ENCODE data around the gene OLAH. TPM values are rescaled to one million over a fixed set of nuclear protein-coding genes. Genes with fewer than 3 reads are reported as not detected.

The OLAH gene
- total RNA-seq, 1 donor from 2014 or later = 4.9 TPM

GRCh38 chr10:15027741-15028140, 16.0 kb upstream of the OLAH start:
- H3K36me3 ChIP-seq = no peaks in the 10 kb centered on the region
- H3K4me1 ChIP-seq = no peaks in the 10 kb centered on the region
- intact Hi-C loops (cut with DNase I) = no loop called here
- no peaks in the 10 kb centered on the region for H3K9me3 ChIP-seq
- no peaks in the 10 kb centered on the region for H3K27me3 ChIP-seq
- H3K4me3 ChIP-seq = no peak overlapping the region
- no peak overlapping the region for H3K27ac ChIP-seq
- DNase-seq (ENCODE audit: extremely low spot score in 2 of 2) = no peak
- TF ChIP-seq POLR2A (IDR thresholded peaks at IDR 0.05) (no peak), POLR2AphosphoS5 (IDR thresholded peaks at IDR 0.05; ENCODE audit: insufficient read depth in 1 of 2, low read depth in 1 of 2) (no peak), CTCF (IDR thresholded peaks at IDR 0.05) (no peak)

- Histone ChIP-seq H3K4me3 (no peak overlapping the region), H3K4me1 (no peaks in the 10 kb centered on the region), H3K27me3 (no peaks in the 10 kb centered on the region), H3K36me3 (no peaks in the 10 kb centered on the region), H3K27ac (no peak overlapping the region), H3K9me3 (no peaks in the 10 kb centered on the region)
- TF ChIP-seq POLR2AphosphoS5 (IDR thresholded peaks at IDR 0.05; ENCODE audit: insufficient read depth in 1 of 2, low read depth in 1 of 2) (no peak), POLR2A (IDR thresholded peaks at IDR 0.05) (no peak), CTCF (IDR thresholded peaks at IDR 0.05) (no peak)
- no peak for DNase-seq (ENCODE audit: extremely low spot score in 2 of 2)
- intact Hi-C loops (cut with DNase I) = no loop called here
Measured at GRCh38 chr10:15035385-15036301, 8.1 kb upstream of the OLAH start.

GRCh38 chr10:15037691-15038090, 6.1 kb upstream of the OLAH start:
- Histone ChIP-seq H3K4me3 (no peak overlapping the region), H3K4me1 (no peaks in the 10 kb centered on the region), H3K27ac (no peak overlapping the region), H3K27me3 (no peaks in the 10 kb centered on the region), H3K9me3 (no peaks in the 10 kb centered on the region), H3K36me3 (no peaks in the 10 kb centered on the region)
- TF ChIP-seq POLR2AphosphoS5 (IDR thresholded peaks at IDR 0.05; ENCODE audit: insufficient read depth in 1 of 2, low read depth in 1 of 2) (no peak), CTCF (IDR thresholded peaks at IDR 0.05) (no peak), POLR2A (IDR thresholded peaks at IDR 0.05) (no peak)
- intact Hi-C loops (cut with DNase I) = no loop called here
- DNase-seq (ENCODE audit: extremely low spot score in 2 of 2) = no peak

- TF ChIP-seq POLR2AphosphoS5 (IDR thresholded peaks at IDR 0.05; ENCODE audit: insufficient read depth in 1 of 2, low read depth in 1 of 2) (no peak), CTCF (IDR thresholded peaks at IDR 0.05) (no peak), POLR2A (IDR thresholded peaks at IDR 0.05) (no peak)
- intact Hi-C loops (cut with DNase I) = no loop called here
- no peaks in the 10 kb centered on the region for H3K27me3 ChIP-seq
- H3K4me3 ChIP-seq = no peak overlapping the region
- no peak for DNase-seq (ENCODE audit: extremely low spot score in 2 of 2)
- no peaks in the 10 kb centered on the region for H3K36me3 ChIP-seq
- H3K9me3 ChIP-seq = no peaks in the 10 kb centered on the region
- no peak overlapping the region for H3K27ac ChIP-seq
- H3K4me1 ChIP-seq = no peaks in the 10 kb centered on the region
Measured at GRCh38 chr10:15038416-15038815, 5.3 kb upstream of the OLAH start.

- Histone ChIP-seq H3K27ac (no peak overlapping the region), H3K27me3 (no peaks in the 10 kb centered on the region), H3K9me3 (no peaks in the 10 kb centered on the region), H3K36me3 (no peaks in the 10 kb centered on the region), H3K4me1 (no peaks in the 10 kb centered on the region), H3K4me3 (no peak overlapping the region)
- DNase-seq (ENCODE audit: extremely low spot score in 2 of 2) = no peak
- intact Hi-C loops (cut with DNase I) = no loop called here
- no peak for TF ChIP-seq CTCF (IDR thresholded peaks at IDR 0.05)
- TF ChIP-seq POLR2AphosphoS5 (IDR thresholded peaks at IDR 0.05; ENCODE audit: insufficient read depth in 1 of 2, low read depth in 1 of 2) = no peak
- no peak for TF ChIP-seq POLR2A (IDR thresholded peaks at IDR 0.05)
Measured at GRCh38 chr10:15045380-15045779, 1.6 kb downstream of the OLAH start.
